IMR-90 (cell line): ENCODE measurements around the gene WBP2NL. TPM values are rescaled to one million over a fixed set of nuclear protein-coding genes. Genes with fewer than 3 reads are reported as not detected.

ENCODE experiments used
- ATAC-seq: fragments of 200-7000 bp; cut with Tn5 transposase; 2 replicates; pipeline ENCODE4 v1.9.1; 2020; ENCODE audit warnings: low read depth, mild to moderate bottlenecking, moderate library complexity
- BruUV-seq: library from RNA; stranded (reverse); fragments of 400-500 nt; replicated peaks from 2 replicates; lab custom pipeline; 2021; lab: Mats Ljungman, UMichigan
- CTCF ChIA-PET: fragments of 300-600 bp; formaldehyde crosslinking; extraction: SDS; loops from one replicate; lab custom pipeline; 2021; ENCODE audit warnings: antibody characterized with exemption; lab: Yijun Ruan, JAX
- POLR2A ChIA-PET: fragments of 300-600 bp; sonication (Branson Sonifier 250); formaldehyde crosslinking; loops from one replicate; lab custom pipeline; 2022; ENCODE audit warnings: antibody characterized with exemption; ENCODE audit not compliant: unreplicated experiment; lab: Charles Lee
- DNase-seq: peaks from one replicate; pipeline ENCODE4 v3.0.0; 2013
- H2AFZ ChIP-seq: replicated peaks from 2 replicates; pipeline ENCODE3; 2013; ENCODE audit warnings: low read length, mild to moderate bottlenecking; ENCODE audit not compliant: poor library complexity
- H2AK5ac ChIP-seq: 2 replicates; pipeline ENCODE4 v1.6.1; 2013; ENCODE audit warnings: low read depth, low read length, inconsistent platforms
- H2AK9ac ChIP-seq: replicated peaks from 2 replicates; pipeline ENCODE3; 2013; ENCODE audit warnings: mild to moderate bottlenecking, low read depth, low read length, moderate library complexity; ENCODE audit not compliant: poor library complexity
- H2BK120ac ChIP-seq: 2 replicates; pipeline ENCODE4 v1.6.1; 2013; ENCODE audit warnings: low read depth, low read length, inconsistent platforms
- H2BK15ac ChIP-seq: 3 replicates; pipeline ENCODE4 v1.6.1; 2013; ENCODE audit warnings: low read depth, low read length, inconsistent platforms
- H2BK20ac ChIP-seq: 2 replicates; pipeline ENCODE4 v1.6.1; 2013; ENCODE audit warnings: low read depth, mild to moderate bottlenecking, inconsistent platforms, low read length, moderate library complexity
- H2BK5ac ChIP-seq: 2 replicates; pipeline ENCODE4 v1.6.1; 2013; ENCODE audit warnings: mild to moderate bottlenecking, low read depth, low read length, inconsistent platforms; ENCODE audit not compliant: poor library complexity, severe bottlenecking
- H3K14ac ChIP-seq: replicated peaks from 2 replicates; pipeline ENCODE4 v1.6.1; 2013; ENCODE audit warnings: low read depth, low read length, inconsistent platforms
- H3K18ac ChIP-seq: 2 replicates; pipeline ENCODE4 v1.6.1; 2013; ENCODE audit warnings: low read depth, low read length, control low read depth
- H3K23ac ChIP-seq: 2 replicates; pipeline ENCODE4 v1.6.1; 2013; ENCODE audit warnings: low read depth, low read length, inconsistent platforms
- H3K27ac ChIP-seq: 2 replicates; pipeline ENCODE4 v1.5.1; 2013; ENCODE audit warnings: mild to moderate bottlenecking, control low read depth, low read length; ENCODE audit not compliant: insufficient read depth
- H3K27me3 ChIP-seq: 2 replicates; pipeline ENCODE4 v1.6.1; 2013; ENCODE audit warnings: low read length; ENCODE audit not compliant: control insufficient read depth, insufficient read depth
- H3K36me3 ChIP-seq: 2 replicates; pipeline ENCODE4 v1.6.1; 2013; ENCODE audit warnings: low read length, mixed read lengths; ENCODE audit not compliant: control insufficient read depth, insufficient read depth
- H3K4ac ChIP-seq: 2 replicates; pipeline ENCODE4 v1.6.1; 2013; ENCODE audit warnings: low read depth, low read length, inconsistent platforms
- H3K4me1 ChIP-seq: 2 replicates; pipeline ENCODE4 v1.6.1; 2013; ENCODE audit warnings: low read length, mixed read lengths; ENCODE audit not compliant: control insufficient read depth, insufficient read depth
- H3K4me2 ChIP-seq: 2 replicates; pipeline ENCODE4 v1.6.1; 2013; ENCODE audit warnings: low read depth, mild to moderate bottlenecking, control low read depth, low read length, moderate library complexity
- H3K4me3 ChIP-seq: 2 replicates; pipeline ENCODE4 v1.5.1; 2013; ENCODE audit warnings: low read depth, mild to moderate bottlenecking, control low read depth, low read length, moderate library complexity; ENCODE audit not compliant: insufficient read depth
- H3K56ac ChIP-seq: 2 replicates; pipeline ENCODE4 v1.6.1; 2013; ENCODE audit warnings: low read length, inconsistent platforms; ENCODE audit not compliant: insufficient read depth; ENCODE audit errors: extremely low read depth
- H3K79me1 ChIP-seq, 2 experiments: 2 replicates each; pipeline ENCODE4 v1.6.1; 2013; ENCODE audit warnings: low read length in 2 of 2, inconsistent platforms in 1 of 2, low read depth in 1 of 2
- H3K9ac ChIP-seq: 2 replicates; pipeline ENCODE4 v1.6.1; 2013; ENCODE audit warnings: low read depth, low read length, control low read depth
- H3K9me1 ChIP-seq: 2 replicates; pipeline ENCODE4 v1.6.1; 2013; ENCODE audit warnings: low read length, inconsistent platforms; ENCODE audit not compliant: insufficient read depth
- H3K9me3 ChIP-seq: 2 replicates; pipeline ENCODE4 v1.6.1; 2013; ENCODE audit warnings: low read length; ENCODE audit not compliant: control insufficient read depth, insufficient read depth
- H4K20me1 ChIP-seq: 2 replicates; pipeline ENCODE4 v1.6.1; 2013; ENCODE audit warnings: low read length, inconsistent platforms; ENCODE audit not compliant: insufficient read depth
- H4K5ac ChIP-seq: 2 replicates; pipeline ENCODE4 v1.6.1; 2013; ENCODE audit warnings: mild to moderate bottlenecking, low read depth, low read length, control low read depth
- H4K8ac ChIP-seq, 2 experiments: 2 replicates each; pipeline ENCODE4 v1.6.1; 2013; ENCODE audit warnings: low read depth in 2 of 2, low read length in 2 of 2, control low read depth in 1 of 2, inconsistent platforms in 1 of 2
- H4K91ac ChIP-seq: 2 replicates; pipeline ENCODE4 v1.6.1; 2013; ENCODE audit warnings: low read depth, low read length, inconsistent platforms; ENCODE audit not compliant: insufficient read depth
- CTCF ChIP-seq: conservative IDR thresholded peaks from 2 replicates; pipeline ENCODE4 v1.5.1; 2012; ENCODE audit warnings: mild to moderate bottlenecking, low read depth, low read length, improper control_type of control experiment
- MAZ ChIP-seq: IDR thresholded peaks from 2 replicates; pipeline ENCODE4 v1.6.1; 2012; ENCODE audit warnings: low read depth, mild to moderate bottlenecking, low read length, improper control_type of control experiment, moderate library complexity, borderline replicate concordance
- USF2 ChIP-seq: fragments of 150-350 bp; IDR thresholded peaks from 2 replicates; pipeline ENCODE4 v1.6.1; 2017; ENCODE audit warnings: mild to moderate bottlenecking, antibody characterized with exemption, low read length, low read depth
- WGBS, 2 experiments: methylation state at CpG; one replicate each; pipeline versions ENCODE4 v1.1.5 to v1.1.7; 2013; ENCODE audit warnings: missing lambda C conversion rate in 2 of 2; ENCODE audit not compliant: insufficient read length in 1 of 2; ENCODE audit errors: extremely low coverage in 2 of 2; 5-methylcytosine and 5-hydroxymethylcytosine counted together
- dilution Hi-C: fragments of 300-500 bp; cut with HindIII; formaldehyde crosslinking; loops from one replicate; pipeline ENCODE4 v1.14.3; 2018; ENCODE audit warnings: low sequenced_read_pairs; ENCODE audit not compliant: unreplicated experiment
- in situ Hi-C: fragments of 300-500 bp; cut with MboI; formaldehyde crosslinking; loops from 3 replicates; pipeline ENCODE4 v1.14.3; 2019; ENCODE audit warnings: low sequenced_read_pairs, inconsistent platforms, mixed read lengths
- intact Hi-C: fragments of 100-400 bp; cut with micrococcal nuclease; formaldehyde crosslinking; loops from 2 replicates; pipeline ENCODE4 v1.10.0; 2022
- polyA plus RNA-seq, 3 experiments: library from polyadenylated mRNA; depleted of rRNA; stranded (reverse); fragments of >200 nt; gene quantifications; 2 replicates each; pipeline ENCODE4 v1.2.3, GENCODE V29; 2012; ENCODE audit warnings: low replicate concordance in 1 of 3
- total RNA-seq: library from RNA; depleted of rRNA; stranded (reverse); fragments of >200 nt; gene quantifications from 2 replicates; pipeline ENCODE4 v1.2.3, GENCODE V29; 2012

WBP2NL gene
- total and polyA plus RNA-seq, 2 of the 4 experiments (the other 2 are of a cell fraction): not detected

- Histone ChIP-seq H3K4me2 (peak overlapping the region; percentile 82; the same call in 1 of the 2 replicates), H3K27me3 (peaks cover 68% of the 10 kb centered on the region), H2BK5ac (no peak overlapping the region), H3K23ac (no peak overlapping the region), H2AK5ac (no peak overlapping the region), H3K4ac (no peak overlapping the region), H3K18ac (no peak overlapping the region), H4K91ac (no peak overlapping the region), H2BK15ac (no peak overlapping the region), H3K79me1 (no peaks in the 10 kb centered on the region), H2BK20ac (no peak overlapping the region), H3K9me3 (no peaks in the 10 kb centered on the region), H3K9ac (no peak overlapping the region), H3K4me1 (no peaks in the 10 kb centered on the region; the same call in 1 of the 2 replicates), H3K14ac (no peak overlapping the region), H2AK9ac (peak overlapping the region; percentile 42), H4K20me1 (no peaks in the 10 kb centered on the region), H2AFZ (peak overlapping the region; percentile 80), H4K8ac (no peak overlapping the region), H3K9me1 (no peaks in the 10 kb centered on the region), H3K27ac (no peak overlapping the region), H3K36me3 (no peaks in the 10 kb centered on the region), H2BK120ac (no peak overlapping the region), H4K5ac (no peak overlapping the region), H3K4me3 (peak overlapping the region; percentile 30), H3K56ac (no peak overlapping the region)
- intact Hi-C loops (no loop called here), dilution Hi-C loops (no loop called here), in situ Hi-C loops (no loop called here)
- peak; percentile 72 for TF ChIP-seq USF2
- no peak for TF ChIP-seq MAZ
- TF ChIP-seq CTCF: no peak
- peak; percentile 78 for ATAC-seq
- ChIA-PET CTCF (no interaction called here), POLR2A (no interaction called here)
- no peak for DNase-seq
- 3% methylated on average over 17 of the region's 72 CpGs; no CpG with 5 or more reads in 1 of the 2 experiments for WGBS, 2 experiments
- no TSS peak for BruUV-seq
Observed at GRCh38 chr22:41976070-41976901, 22.3 kb upstream of the WBP2NL start.
